ENCODE measurements around the gene NLGN4Y.

Gene NLGN4Y

GRCh38 chrY:14524272-14525231 lies at the start of gene NLGN4Y:
TSS of gene NLGN4Y (plus strand) at chrY:14524529. CDS start at chrY:14622120, 97,591 bp downstream.
- DNase-seq: no peak

- no peak for DNase-seq
Measured at GRCh38 chrY:14485935-14486334, 38.4 kb upstream of the NLGN4Y start.

GRCh38 chrY:14490226-14490625 lies 34.1 kb upstream of the NLGN4Y start:
- no peak for DNase-seq

GRCh38 chrY:14498071-14498470 lies 26.3 kb upstream of the NLGN4Y start:
- DNase-seq: no peak

GRCh38 chrY:14504592-14504991 lies 19.7 kb upstream of the NLGN4Y start:
- no peak for DNase-seq

- DNase-seq: no peak
Measured at GRCh38 chrY:14522379-14522950, 1.9 kb upstream of the NLGN4Y start.

GRCh38 chrY:14523491-14524271 lies 648 bp upstream of the NLGN4Y start:
- DNase-seq: no peak

GRCh38 chrY:14525315-14525714 lies 986 bp downstream of the NLGN4Y start:
- DNase-seq: no peak

- no peak for DNase-seq
Measured at GRCh38 chrY:14528361-14528760, 4.0 kb downstream of the NLGN4Y start.

GRCh38 chrY:14536703-14537102 lies 12.4 kb downstream of the NLGN4Y start:
- DNase-seq: no peak

GRCh38 chrY:14543506-14543905 lies 19.2 kb downstream of the NLGN4Y start:
- no peak for DNase-seq

- DNase-seq: no peak
Measured at GRCh38 chrY:14581294-14581693, 57.0 kb downstream of the NLGN4Y start.

GRCh38 chrY:14586725-14587124 lies 62.4 kb downstream of the NLGN4Y start:
- DNase-seq: no peak

GRCh38 chrY:14601372-14601771 lies 77.0 kb downstream of the NLGN4Y start:
- DNase-seq: no peak

GRCh38 chrY:14617625-14618024 lies 93.3 kb downstream of the NLGN4Y start:
- DNase-seq: no peak

GRCh38 chrY:14618513-14618912 lies 94.2 kb downstream of the NLGN4Y start:
- DNase-seq: no peak

- no peak for DNase-seq
Measured at GRCh38 chrY:14628208-14628607, 103.9 kb downstream of the NLGN4Y start.

GRCh38 chrY:14631676-14632075 lies 107.3 kb downstream of the NLGN4Y start:
- DNase-seq: no peak

GRCh38 chrY:14633718-14634117 lies 109.4 kb downstream of the NLGN4Y start:
- no peak for DNase-seq

- no peak for DNase-seq
Measured at GRCh38 chrY:14634954-14635353, 110.6 kb downstream of the NLGN4Y start.

GRCh38 chrY:14637551-14637950 lies 113.2 kb downstream of the NLGN4Y start:
- no peak for DNase-seq

GRCh38 chrY:14641853-14642252 lies 117.5 kb downstream of the NLGN4Y start:
- DNase-seq: no peak

GRCh38 chrY:14644157-14644952 lies 120.0 kb downstream of the NLGN4Y start:
- DNase-seq: no peak

Measured in activated CD8-positive, alpha-beta memory T cell treated with anti-CD3 and anti-CD28 coated beads for 24 hours (primary cell).